Right renal cortex interstitium (tissue), 3 donors: ENCODE results near the gene UAP1L1. TPM values are rescaled to one million over a fixed set of nuclear protein-coding genes. Genes with fewer than 3 reads are reported as not detected.

Source experiments
- DNase-seq, 3 donors: peaks; one replicate each; pipeline ENCODE4 v3.0.0-alpha.2; 2013; ENCODE audit warnings: low read depth in 3 of 3, low spot score in 2 of 3
- polyA plus RNA-seq, 3 donors: library from polyadenylated mRNA; unstranded; fragments of 120-200 nt; gene quantifications; one replicate each; pipeline ENCODE4 v1.2.1, GENCODE V29; 2013; ENCODE audit not compliant: insufficient read length in 3 of 3

Gene UAP1L1
- polyA plus RNA-seq, 3 donors: 3.5 to 5.4 (median 3.8) TPM

- no peak for DNase-seq
These were observed 51.0 kb downstream of the UAP1L1 start for GRCh38 chr9:137128158-137128861.

- DNase-seq: no peak
These were observed 51.6 kb downstream of the UAP1L1 start for GRCh38 chr9:137128862-137129455.

- DNase-seq: peak; percentile 62 to 78 (median 63)
These were observed 52.3 kb downstream of the UAP1L1 start for GRCh38 chr9:137129456-137130175.

GRCh38 chr9:137130176-137130755 lies 52.9 kb downstream of the UAP1L1 start:
- DNase-seq: no peak

Other genes with a start within 250 kb of the UAP1L1 start
- gene AJM1, start 235.0 kb upstream of the UAP1L1 start, polyA plus RNA-seq: under 1 TPM; 0.54 to 0.80 (median 0.64) TPM
- gene PHPT1, start 228.1 kb upstream of the UAP1L1 start, polyA plus RNA-seq: 10 to 100 TPM; 59.9 to 76.5 (median 65.2) TPM
- gene MAMDC4, start 225.2 kb upstream of the UAP1L1 start, polyA plus RNA-seq: 1 to 10 TPM; 3.1 to 4.6 (median 4.3) TPM
- 100 to 1,000 TPM; 349 to 395 (median 374) TPM for gene EDF1, start 211.2 kb upstream of the UAP1L1 start, polyA plus RNA-seq
- 10 to 100 TPM; 10.1 to 14.0 (median 10.1) TPM for gene TRAF2, start 191.0 kb upstream of the UAP1L1 start, polyA plus RNA-seq
- gene FBXW5, start 132.8 kb upstream of the UAP1L1 start, polyA plus RNA-seq: 10 to 100 TPM; 32.5 to 43.5 (median 38.4) TPM
- gene C8G, start 132.3 kb upstream of the UAP1L1 start, polyA plus RNA-seq: under 1 TPM; 0.28 to 0.58 (median 0.46) TPM
- gene LCN12, start 125.2 kb upstream of the UAP1L1 start, polyA plus RNA-seq: 10 to 100 TPM; 13.1 to 18.8 (median 15.9) TPM
- gene PTGDS, start 100.0 kb upstream of the UAP1L1 start, polyA plus RNA-seq: 10 to 100 TPM; 20.9 to 29.3 (median 25.4) TPM
- under 1 TPM; 0.03 to 0.23 (median 0.12) TPM for gene LCNL1, start 94.5 kb upstream of the UAP1L1 start, polyA plus RNA-seq
- 10 to 100 TPM; 22.3 to 27.0 (median 24.4) TPM for gene PAXX, start 85.1 kb upstream of the UAP1L1 start, polyA plus RNA-seq
- gene CLIC3, start 80.9 kb upstream of the UAP1L1 start, polyA plus RNA-seq: under 1 TPM in 2 of 3 donors, not detected in 1; 0.36 to 0.38 TPM
- gene ABCA2, start 49.3 kb upstream of the UAP1L1 start, polyA plus RNA-seq: 10 to 100 TPM; 42.0 to 49.0 (median 46.3) TPM
- under 1 TPM in 1 of 3 donors, not detected in 2; 0.06 TPM for gene FUT7, start 45.4 kb upstream of the UAP1L1 start, polyA plus RNA-seq
- gene NPDC1, start 31.3 kb upstream of the UAP1L1 start, polyA plus RNA-seq: 10 to 100 TPM; 16.3 to 20.1 (median 18.7) TPM
- 1 to 10 TPM; 2.9 to 3.9 (median 3.3) TPM for gene ENTPD2, start 23.5 kb upstream of the UAP1L1 start, polyA plus RNA-seq
- gene SAPCD2, start 7.0 kb upstream of the UAP1L1 start, polyA plus RNA-seq: 1 to 10 TPM; 5.4 to 6.2 (median 5.9) TPM
- gene MAN1B1, start 9.5 kb downstream of the UAP1L1 start, polyA plus RNA-seq: 10 to 100 TPM; 43.6 to 48.3 (median 47.0) TPM
- gene DPP7, start 37.2 kb downstream of the UAP1L1 start, polyA plus RNA-seq: 10 to 100 TPM; 11.8 to 19.8 (median 11.9) TPM
- gene GRIN1, start 61.6 kb downstream of the UAP1L1 start, polyA plus RNA-seq: not detected
- gene LRRC26, start 92.5 kb downstream of the UAP1L1 start, polyA plus RNA-seq: not detected
- gene TMEM210, start 94.5 kb downstream of the UAP1L1 start, polyA plus RNA-seq: not detected
- 10 to 100 TPM; 29.1 to 34.5 (median 31.9) TPM for gene ANAPC2, start 111.0 kb downstream of the UAP1L1 start, polyA plus RNA-seq
- 10 to 100 TPM; 41.4 to 52.2 (median 43.2) TPM for gene SSNA1, start 111.2 kb downstream of the UAP1L1 start, polyA plus RNA-seq
- 10 to 100 TPM; 12.8 to 15.5 (median 13.2) TPM for gene TPRN, start 123.2 kb downstream of the UAP1L1 start, polyA plus RNA-seq
- gene TMEM203, start 128.1 kb downstream of the UAP1L1 start, polyA plus RNA-seq: 10 to 100 TPM; 39.7 to 44.3 (median 42.6) TPM
- gene NDOR1, start 128.2 kb downstream of the UAP1L1 start, polyA plus RNA-seq: 1 to 10 TPM; 7.6 to 8.2 (median 8.2) TPM
- gene RNF208, start 144.7 kb downstream of the UAP1L1 start, polyA plus RNA-seq: 1 to 10 TPM; 5.1 to 7.2 (median 5.2) TPM
- 1 to 10 TPM; 3.1 to 6.6 (median 5.6) TPM for gene CYSRT1, start 147.7 kb downstream of the UAP1L1 start, polyA plus RNA-seq
- gene RNF224, start 150.0 kb downstream of the UAP1L1 start, polyA plus RNA-seq: 1 to 10 TPM; 3.0 to 8.0 (median 4.6) TPM
- 1 to 10 TPM; 2.8 to 6.0 (median 5.2) TPM for gene SLC34A3, start 153.4 kb downstream of the UAP1L1 start, polyA plus RNA-seq
- gene TUBB4B, start 163.8 kb downstream of the UAP1L1 start, polyA plus RNA-seq: 100 to 1,000 TPM; 332 to 418 (median 352) TPM
- 1 to 10 TPM in 2 of 3 donors, under 1 TPM in 1; 0.75 to 1.6 (median 1.1) TPM for gene STPG3, start 173.8 kb downstream of the UAP1L1 start, polyA plus RNA-seq
- 10 to 100 TPM; 45.5 to 54.0 (median 51.3) TPM for gene NELFB, start 177.8 kb downstream of the UAP1L1 start, polyA plus RNA-seq
- 1 to 10 TPM; 3.7 to 4.3 (median 4.2) TPM for gene TOR4A, start 200.2 kb downstream of the UAP1L1 start, polyA plus RNA-seq
- 1 to 10 TPM; 5.3 to 7.5 (median 6.4) TPM for gene NRARP, start 224.8 kb downstream of the UAP1L1 start, polyA plus RNA-seq